ENCODE data around the gene DGKQ.

DNA sequence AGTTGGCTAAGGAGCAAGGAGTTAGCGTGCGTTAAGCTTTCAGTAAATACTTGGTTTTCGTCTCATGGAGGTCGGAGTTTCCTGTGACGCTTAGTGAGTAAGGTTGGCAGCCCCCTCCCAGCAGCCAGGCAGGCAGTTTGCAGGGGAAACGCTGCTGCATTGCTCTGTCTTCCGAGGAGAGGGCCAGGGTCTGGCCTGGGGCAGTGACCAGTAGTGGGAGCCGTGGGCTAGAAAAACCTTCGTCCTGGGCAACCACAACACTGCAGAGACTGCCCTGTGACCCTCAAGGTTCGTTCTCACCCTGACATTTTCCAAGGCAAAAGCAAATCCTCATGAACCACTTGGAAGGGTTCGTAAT is 40.7 kb downstream of the DGKQ start:
- no peak for TF ChIP-seq POLR2A (IDR thresholded peaks at IDR 0.05)
- TF ChIP-seq, protein P1, sequence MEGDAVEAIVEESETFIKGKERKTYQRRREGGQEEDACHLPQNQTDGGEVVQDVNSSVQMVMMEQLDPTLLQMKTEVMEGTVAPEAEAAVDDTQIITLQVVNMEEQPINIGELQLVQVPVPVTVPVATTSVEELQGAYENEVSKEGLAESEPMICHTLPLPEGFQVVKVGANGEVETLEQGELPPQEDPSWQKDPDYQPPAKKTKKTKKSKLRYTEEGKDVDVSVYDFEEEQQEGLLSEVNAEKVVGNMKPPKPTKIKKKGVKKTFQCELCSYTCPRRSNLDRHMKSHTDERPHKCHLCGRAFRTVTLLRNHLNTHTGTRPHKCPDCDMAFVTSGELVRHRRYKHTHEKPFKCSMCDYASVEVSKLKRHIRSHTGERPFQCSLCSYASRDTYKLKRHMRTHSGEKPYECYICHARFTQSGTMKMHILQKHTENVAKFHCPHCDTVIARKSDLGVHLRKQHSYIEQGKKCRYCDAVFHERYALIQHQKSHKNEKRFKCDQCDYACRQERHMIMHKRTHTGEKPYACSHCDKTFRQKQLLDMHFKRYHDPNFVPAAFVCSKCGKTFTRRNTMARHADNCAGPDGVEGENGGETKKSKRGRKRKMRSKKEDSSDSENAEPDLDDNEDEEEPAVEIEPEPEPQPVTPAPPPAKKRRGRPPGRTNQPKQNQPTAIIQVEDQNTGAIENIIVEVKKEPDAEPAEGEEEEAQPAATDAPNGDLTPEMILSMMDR (IDR thresholded peaks at IDR 0.05), result no peak
